Endothelial cell (in vitro differentiated cells): ENCODE measurements around the gene AP5S1. TPM values are rescaled to one million over a fixed set of nuclear protein-coding genes. Genes with fewer than 3 reads are reported as not detected.

Experiments
- DNase-seq: peaks from one replicate; pipeline ENCODE4 v3.0.0; 2021; ENCODE audit warnings: low spot score
- H3K27ac Mint-ChIP-seq: one replicate; pipeline ENCODE4 v1.8.0; 2021; ENCODE audit warnings: mixed read lengths, inconsistent platforms; ENCODE audit not compliant: unreplicated experiment
- H3K27me3 Mint-ChIP-seq: one replicate; pipeline ENCODE4 v1.8.0; 2021; ENCODE audit warnings: mild to moderate bottlenecking, moderate library complexity, mixed read lengths, inconsistent platforms; ENCODE audit not compliant: unreplicated experiment
- H3K36me3 Mint-ChIP-seq: one replicate; pipeline ENCODE4 v1.8.0; 2021; ENCODE audit warnings: mild to moderate bottlenecking, low read depth, mixed read lengths, inconsistent platforms; ENCODE audit not compliant: unreplicated experiment
- H3K4me1 Mint-ChIP-seq: one replicate; pipeline ENCODE4 v1.8.0; 2021; ENCODE audit warnings: mild to moderate bottlenecking, mixed read lengths, inconsistent platforms; ENCODE audit not compliant: unreplicated experiment
- H3K4me3 Mint-ChIP-seq: one replicate; pipeline ENCODE4 v1.8.0; 2021; ENCODE audit warnings: mild to moderate bottlenecking, mixed read lengths, inconsistent platforms; ENCODE audit not compliant: unreplicated experiment
- H3K9me3 Mint-ChIP-seq: one replicate; pipeline ENCODE4 v1.8.0; 2021; ENCODE audit warnings: mixed read lengths, inconsistent platforms; ENCODE audit not compliant: unreplicated experiment
- total RNA-seq: library from RNA; stranded (reverse); fragmentation: NEBNext Ultra II Directional; extraction: Animal tissue kit (Norgen Biotek cat#: 25700); gene quantifications from one replicate; pipeline ENCODE4 v1.2.1, GENCODE V29; 2021; ENCODE audit not compliant: unreplicated experiment
- TF ChIP-seq, protein P1 (sequence below): fragments of 200-600 bp; sonication (generic); IDR thresholded peaks from one replicate; pipeline ENCODE4 v1.5.0; 2021; ENCODE audit warnings: antibody characterized with exemption; ENCODE audit not compliant: unreplicated experiment

The AP5S1 gene
- total RNA-seq, 1 donor from 2014 or later: 9.9 TPM

DNA sequence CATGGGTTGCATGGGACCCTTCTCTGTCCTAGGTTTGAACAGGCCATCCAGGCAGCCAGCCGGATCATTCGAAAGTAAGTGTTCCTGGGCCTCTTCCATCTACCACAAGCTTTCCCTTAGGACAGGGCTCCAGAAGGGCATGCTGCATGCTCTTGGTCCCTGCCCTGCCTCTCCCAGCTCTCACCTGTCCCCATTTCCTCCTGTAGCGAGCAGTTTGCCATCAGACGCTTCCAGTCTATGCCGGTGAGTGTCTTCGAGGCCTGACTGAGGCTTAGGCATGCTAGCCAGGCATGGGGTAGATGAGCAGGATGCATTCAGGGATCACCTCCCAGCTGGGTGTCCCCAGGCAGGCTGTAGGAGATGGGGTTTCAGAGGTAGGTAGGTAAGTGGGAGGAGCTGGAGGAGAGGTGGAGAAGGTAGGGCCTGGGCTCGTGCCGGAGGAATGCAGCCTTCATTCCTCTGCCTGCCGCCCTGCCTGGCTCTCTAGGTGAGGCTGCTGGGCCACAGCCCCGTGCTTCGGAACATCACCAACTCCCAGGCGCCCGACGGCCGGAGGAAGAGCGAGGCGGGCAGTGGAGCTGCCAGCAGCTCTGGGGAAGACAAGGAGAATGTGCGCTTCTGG, 20.0 kb upstream of the AP5S1 start:
- Mint-ChIP-seq H3K27me3 (peaks cover 20% of the 10 kb centered on the region), H3K9me3 (no peaks in the 10 kb centered on the region), H3K27ac (no peak overlapping the region), H3K36me3 (peaks cover 21% of the 10 kb centered on the region), H3K4me1 (peaks cover 15% of the 10 kb centered on the region), H3K4me3 (no peak overlapping the region)
- no peak for DNase-seq
- TF ChIP-seq, protein P1, sequence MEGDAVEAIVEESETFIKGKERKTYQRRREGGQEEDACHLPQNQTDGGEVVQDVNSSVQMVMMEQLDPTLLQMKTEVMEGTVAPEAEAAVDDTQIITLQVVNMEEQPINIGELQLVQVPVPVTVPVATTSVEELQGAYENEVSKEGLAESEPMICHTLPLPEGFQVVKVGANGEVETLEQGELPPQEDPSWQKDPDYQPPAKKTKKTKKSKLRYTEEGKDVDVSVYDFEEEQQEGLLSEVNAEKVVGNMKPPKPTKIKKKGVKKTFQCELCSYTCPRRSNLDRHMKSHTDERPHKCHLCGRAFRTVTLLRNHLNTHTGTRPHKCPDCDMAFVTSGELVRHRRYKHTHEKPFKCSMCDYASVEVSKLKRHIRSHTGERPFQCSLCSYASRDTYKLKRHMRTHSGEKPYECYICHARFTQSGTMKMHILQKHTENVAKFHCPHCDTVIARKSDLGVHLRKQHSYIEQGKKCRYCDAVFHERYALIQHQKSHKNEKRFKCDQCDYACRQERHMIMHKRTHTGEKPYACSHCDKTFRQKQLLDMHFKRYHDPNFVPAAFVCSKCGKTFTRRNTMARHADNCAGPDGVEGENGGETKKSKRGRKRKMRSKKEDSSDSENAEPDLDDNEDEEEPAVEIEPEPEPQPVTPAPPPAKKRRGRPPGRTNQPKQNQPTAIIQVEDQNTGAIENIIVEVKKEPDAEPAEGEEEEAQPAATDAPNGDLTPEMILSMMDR: no peak

DNA sequence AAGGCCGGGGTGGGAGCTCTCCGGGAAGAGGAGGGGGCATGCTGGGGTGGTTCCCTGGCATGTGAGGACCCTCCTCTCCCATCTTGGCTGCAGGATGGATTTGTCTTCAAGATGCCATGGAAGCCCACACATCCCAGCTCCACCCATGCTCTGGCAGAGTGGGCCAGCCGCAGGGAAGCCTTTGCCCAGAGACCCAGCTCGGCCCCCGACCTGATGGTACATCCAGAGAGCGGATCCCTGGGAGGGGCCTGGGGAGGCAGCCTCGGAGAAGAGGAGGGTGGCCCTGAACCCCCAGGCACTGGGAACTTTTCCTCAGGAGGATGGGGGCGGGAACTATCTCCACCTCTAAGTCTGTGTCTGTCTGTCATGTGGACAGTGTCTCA, 19.5 kb upstream of the AP5S1 start:
- TF ChIP-seq, protein P1: no peak
- H3K27ac Mint-ChIP-seq: no peak overlapping the region
- H3K4me1 Mint-ChIP-seq: peaks cover 18% of the 10 kb centered on the region
- peaks cover 21% of the 10 kb centered on the region for H3K27me3 Mint-ChIP-seq
- DNase-seq: no peak
- peaks cover 25% of the 10 kb centered on the region for H3K36me3 Mint-ChIP-seq
- no peaks in the 10 kb centered on the region for H3K9me3 Mint-ChIP-seq
- H3K4me3 Mint-ChIP-seq: no peak overlapping the region

DNA sequence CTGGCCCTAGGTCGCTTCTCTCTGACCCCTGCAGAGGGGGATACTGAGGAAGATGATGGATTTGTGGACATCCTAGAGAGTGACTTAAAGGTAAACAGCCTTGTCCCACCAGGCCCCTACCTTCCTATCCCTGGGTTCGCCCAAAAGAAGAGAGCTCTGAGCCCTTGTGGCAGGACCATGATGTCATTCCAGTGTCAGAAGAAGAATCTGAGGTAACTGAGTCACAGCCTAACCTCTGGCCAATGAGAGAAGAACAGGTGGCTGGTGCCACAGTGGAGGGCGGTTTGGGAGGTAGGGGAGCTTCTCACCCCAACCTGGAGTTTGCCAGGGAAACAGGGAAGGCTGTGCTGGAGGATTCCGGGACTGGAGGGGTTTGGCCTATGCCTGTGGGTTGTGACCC, 19.0 kb upstream of the AP5S1 start:
- H3K4me1 Mint-ChIP-seq: peaks cover 18% of the 10 kb centered on the region
- no peak for DNase-seq
- no peak overlapping the region for H3K4me3 Mint-ChIP-seq
- no peaks in the 10 kb centered on the region for H3K9me3 Mint-ChIP-seq
- peaks cover 21% of the 10 kb centered on the region for H3K27me3 Mint-ChIP-seq
- H3K27ac Mint-ChIP-seq: no peak overlapping the region
- TF ChIP-seq, protein P1: no peak
- H3K36me3 Mint-ChIP-seq: peaks cover 25% of the 10 kb centered on the region

DNA sequence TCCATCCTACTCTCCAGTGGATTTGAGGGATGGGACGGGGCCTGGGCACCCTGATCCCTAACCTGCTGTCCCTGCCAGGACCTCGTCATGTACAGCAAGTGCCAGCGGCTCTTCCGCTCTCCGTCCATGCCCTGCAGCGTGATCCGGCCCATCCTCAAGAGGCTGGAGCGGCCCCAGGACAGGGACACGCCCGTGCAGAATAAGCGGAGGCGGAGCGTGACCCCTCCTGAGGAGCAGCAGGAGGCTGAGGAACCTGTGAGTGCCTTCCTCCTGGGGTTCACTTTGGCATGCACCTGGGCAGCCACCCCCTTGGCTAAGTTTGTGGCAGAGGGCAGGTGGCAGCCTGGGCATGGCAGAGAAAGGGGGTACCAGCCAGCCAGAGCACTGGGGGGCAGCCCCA, 18.5 kb upstream of the AP5S1 start:
- peaks cover 18% of the 10 kb centered on the region for H3K4me1 Mint-ChIP-seq
- no peaks in the 10 kb centered on the region for H3K9me3 Mint-ChIP-seq
- H3K27ac Mint-ChIP-seq: no peak overlapping the region
- no peak for DNase-seq
- no peak overlapping the region for H3K4me3 Mint-ChIP-seq
- H3K36me3 Mint-ChIP-seq: peaks cover 25% of the 10 kb centered on the region
- TF ChIP-seq, protein P1: no peak
- H3K27me3 Mint-ChIP-seq: peaks cover 21% of the 10 kb centered on the region

DNA sequence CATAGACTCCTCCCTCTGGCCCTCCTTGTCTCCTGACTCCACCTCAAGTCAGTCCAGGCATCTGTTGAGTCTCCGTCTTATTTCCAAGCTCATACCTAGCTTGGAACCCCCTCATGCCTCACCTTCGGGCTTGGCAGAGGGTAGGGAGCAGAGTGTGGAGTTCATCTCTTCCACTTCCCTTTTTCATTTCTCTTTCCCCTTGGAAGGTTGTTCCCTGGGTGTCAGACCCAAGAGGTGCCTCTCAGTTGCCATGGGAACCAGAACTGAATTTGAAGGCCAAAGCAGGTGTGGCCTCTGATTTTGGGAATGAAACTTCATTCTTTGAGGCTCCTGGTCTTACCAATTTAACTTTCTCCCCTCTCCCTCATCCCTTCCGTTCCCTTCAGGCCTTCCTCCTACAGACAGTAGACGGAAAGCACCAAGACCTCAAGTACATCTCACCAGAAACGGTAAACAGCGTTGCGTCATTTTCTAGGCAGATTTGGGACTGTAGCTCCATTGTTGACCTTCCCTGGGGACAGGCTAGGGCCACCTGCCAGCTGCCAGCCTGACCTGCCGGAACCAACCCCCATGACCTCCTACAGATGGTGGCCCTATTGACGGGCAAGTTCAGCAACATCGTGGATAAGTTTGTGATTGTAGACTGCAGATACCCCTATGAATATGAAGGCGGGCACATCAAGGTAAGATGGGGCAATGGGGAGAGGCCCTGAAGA, 17.7 kb upstream of the AP5S1 start:
- Mint-ChIP-seq H3K36me3 (peaks cover 25% of the 10 kb centered on the region), H3K27me3 (peaks cover 15% of the 10 kb centered on the region), H3K4me3 (no peak overlapping the region), H3K9me3 (no peaks in the 10 kb centered on the region), H3K27ac (no peak overlapping the region), H3K4me1 (peaks cover 23% of the 10 kb centered on the region)
- DNase-seq: no peak
- TF ChIP-seq, protein P1: no peak
